HEK293T (cell line): ENCODE data around the gene PAK6.

Experiments
- CTCF ChIA-PET: fragments of 350-600 bp; formaldehyde crosslinking; extraction: SDS; loops from one replicate; lab custom pipeline; 2021; ENCODE audit warnings: antibody characterized with exemption, inconsistent platforms; lab: Yijun Ruan, JAX
- POLR2A ChIA-PET: fragments of 350-600 bp; formaldehyde crosslinking; extraction: SDS; loops from one replicate; lab custom pipeline; 2020; ENCODE audit warnings: antibody characterized with exemption, inconsistent platforms; lab: Yijun Ruan, JAX
- DNase-seq: peaks from one replicate; pipeline ENCODE4 v3.0.0; 2012; ENCODE audit warnings: mixed read lengths; ENCODE audit errors: extremely low spot score
- ARNT ChIP-seq: fragments of 450-650 bp; IDR thresholded peaks from 2 replicates; pipeline ENCODE4 v1.6.1; 2017; ENCODE audit warnings: mild to moderate bottlenecking
- BHLHE40 ChIP-seq: fragments of 450-650 bp; IDR thresholded peaks from 2 replicates; pipeline ENCODE4 v1.6.1; 2016; ENCODE audit warnings: mild to moderate bottlenecking, moderate library complexity, borderline replicate concordance
- CTBP1 ChIP-seq: fragments of 450-650 bp; IDR thresholded peaks from 2 replicates; pipeline ENCODE4 v1.6.1; 2016; ENCODE audit warnings: borderline replicate concordance
- ELF4 ChIP-seq: fragments of 450-650 bp; IDR thresholded peaks from 2 replicates; pipeline ENCODE4 v1.6.1; 2017; ENCODE audit warnings: antibody characterized with exemption
- FOXA1 ChIP-seq: fragments of 450-650 bp; IDR thresholded peaks from 2 replicates; pipeline ENCODE4 v1.6.1; 2016; ENCODE audit warnings: mild to moderate bottlenecking
- FOXK2 ChIP-seq: fragments of 450-650 bp; IDR thresholded peaks from 2 replicates; pipeline ENCODE4 v1.6.1; 2016; ENCODE audit warnings: mild to moderate bottlenecking
- FOXM1 ChIP-seq: fragments of 450-650 bp; IDR thresholded peaks from 2 replicates; pipeline ENCODE4 v1.6.1; 2017; ENCODE audit warnings: mild to moderate bottlenecking, borderline replicate concordance
- HDGF ChIP-seq: fragments of 450-650 bp; IDR thresholded peaks from 2 replicates; pipeline ENCODE4 v1.6.1; 2017; ENCODE audit warnings: antibody characterized with exemption, borderline replicate concordance
- L3MBTL2 ChIP-seq: fragments of 450-650 bp; conservative IDR thresholded peaks from 2 replicates; pipeline ENCODE4 v1.6.1; 2016; ENCODE audit warnings: mild to moderate bottlenecking
- LEF1 ChIP-seq: fragments of 450-650 bp; IDR thresholded peaks from 2 replicates; pipeline ENCODE4 v1.6.1; 2017; ENCODE audit warnings: mild to moderate bottlenecking, borderline replicate concordance
- NFRKB ChIP-seq: fragments of 450-650 bp; IDR thresholded peaks from 2 replicates; pipeline ENCODE4 v1.6.1; 2016; ENCODE audit warnings: mild to moderate bottlenecking, moderate library complexity
- PKNOX1 ChIP-seq: fragments of 450-650 bp; IDR thresholded peaks from 2 replicates; pipeline ENCODE4 v1.6.1; 2016
- SP1 ChIP-seq: fragments of 450-650 bp; IDR thresholded peaks from 2 replicates; pipeline ENCODE4 v1.6.1; 2017
- SUZ12 ChIP-seq: fragments of 450-650 bp; IDR thresholded peaks from 2 replicates; pipeline ENCODE4 v1.6.1; 2016; ENCODE audit warnings: mild to moderate bottlenecking
- TARDBP ChIP-seq: fragments of 450-650 bp; IDR thresholded peaks from 2 replicates; pipeline ENCODE4 v1.6.1; 2016
- ZNF384 ChIP-seq: fragments of 450-650 bp; IDR thresholded peaks from 2 replicates; pipeline ENCODE4 v1.6.1; 2016

PAK6 gene

GRCh38 chr15:40317580-40317979, 78.7 kb downstream of the PAK6 start:
- ChIA-PET CTCF (interaction anchor here (1.0 kb wide), 1 partner anchor 51 kb away, joined by 3 read pairs; no protein-coding TSS in a partner anchor), POLR2A (no interaction called here)
- TF ChIP-seq ARNT (no peak), SP1 (no peak), BHLHE40 (no peak), FOXM1 (no peak), HDGF (no peak), CTBP1 (no peak), PKNOX1 (no peak), ELF4 (no peak), NFRKB (no peak), ZNF384 (no peak), FOXA1 (no peak), L3MBTL2 (no peak), LEF1 (no peak), FOXK2 (no peak), SUZ12 (no peak), TARDBP (no peak)
- no peak for DNase-seq

GRCh38 chr15:40320409-40320808, 81.5 kb downstream of the PAK6 start:
- DNase-seq, result no peak
- TF ChIP-seq BHLHE40 (no peak), NFRKB (no peak), SP1 (no peak), HDGF (no peak), FOXA1 (no peak), PKNOX1 (no peak), TARDBP (no peak), LEF1 (no peak)
- ChIA-PET CTCF (interaction anchor here (0.5 to 1.9 kb wide), 5 partner anchors 9 to 722 kb away, joined by 3 to 5 read pairs (median 3); no protein-coding TSS in a partner anchor), POLR2A (no interaction called here)

GRCh38 chr15:40320931-40321371, 82.1 kb downstream of the PAK6 start:
- ChIA-PET CTCF (interaction anchor here (0.6 to 1.9 kb wide), 5 partner anchors 10 to 723 kb away, joined by 3 to 5 read pairs (median 3); no protein-coding TSS in a partner anchor), POLR2A (no interaction called here)
- peak; percentile 53 for DNase-seq
- TF ChIP-seq PKNOX1 (peak; percentile 41), NFRKB (no peak)

- no peak for DNase-seq
- TF ChIP-seq FOXK2 (no peak), ELF4 (no peak), NFRKB (no peak), SP1 (no peak), TARDBP (no peak), FOXA1 (no peak), LEF1 (no peak), SUZ12 (no peak), HDGF (no peak), FOXM1 (no peak), BHLHE40 (no peak)
- ChIA-PET POLR2A (interaction anchor here (0.8 to 1.1 kb wide), 3 partner anchors 16 to 84 kb away, joined by 3 to 6 read pairs (median 3); partner anchors contain the start of gene CCDC9B), CTCF (interaction anchor here (0.5 to 1.9 kb wide), 13 partner anchors 9 to 278 kb away, joined by 3 to 24 read pairs (median 3); partner anchors contain the start of genes CCDC9B and PLCB2)
Observed at GRCh38 chr15:40322531-40323238, 83.8 kb downstream of the PAK6 start.

GRCh38 chr15:40323239-40323952, 84.5 kb downstream of the PAK6 start, which contains the start of gene INAFM2:
INAFM2 (plus strand) TSS chr15:40323692; CDS start chr15:40324056, 364 bp downstream.
- ChIA-PET CTCF (interaction anchor here (0.6 to 1.9 kb wide), 11 partner anchors 8 to 277 kb away, joined by 3 to 24 read pairs (median 3); partner anchors contain the start of genes CCDC9B and PLCB2), POLR2A (interaction anchor here (0.8 to 1.1 kb wide), 3 partner anchors 15 to 83 kb away, joined by 3 to 6 read pairs (median 3); partner anchors contain the start of gene CCDC9B)
- DNase-seq, result peak; percentile 78
- no peak for TF ChIP-seq NFRKB
- TF ChIP-seq FOXA1, result no peak
- peak; percentile 79 for TF ChIP-seq L3MBTL2
- TF ChIP-seq TARDBP, result no peak
- peak; percentile 56; the same call in 1 of the 2 replicates for TF ChIP-seq PKNOX1
- peak; percentile 95 for TF ChIP-seq FOXM1
